ENCODE data around the gene ATP8A2. TPM values are rescaled to one million over a fixed set of nuclear protein-coding genes. Genes with fewer than 3 reads are reported as not detected.
A peak's percentile ranks its signal among the peaks of the same experiment; 100 is the strongest.

Gene ATP8A2
- total and polyA plus RNA-seq, 10 of the 15 experiments (the other 5 are each of a cell fraction or from before 2014, with no cell fraction given), result 0.01 to 0.04 (median 0.04) TPM; not detected in 7

DNA sequence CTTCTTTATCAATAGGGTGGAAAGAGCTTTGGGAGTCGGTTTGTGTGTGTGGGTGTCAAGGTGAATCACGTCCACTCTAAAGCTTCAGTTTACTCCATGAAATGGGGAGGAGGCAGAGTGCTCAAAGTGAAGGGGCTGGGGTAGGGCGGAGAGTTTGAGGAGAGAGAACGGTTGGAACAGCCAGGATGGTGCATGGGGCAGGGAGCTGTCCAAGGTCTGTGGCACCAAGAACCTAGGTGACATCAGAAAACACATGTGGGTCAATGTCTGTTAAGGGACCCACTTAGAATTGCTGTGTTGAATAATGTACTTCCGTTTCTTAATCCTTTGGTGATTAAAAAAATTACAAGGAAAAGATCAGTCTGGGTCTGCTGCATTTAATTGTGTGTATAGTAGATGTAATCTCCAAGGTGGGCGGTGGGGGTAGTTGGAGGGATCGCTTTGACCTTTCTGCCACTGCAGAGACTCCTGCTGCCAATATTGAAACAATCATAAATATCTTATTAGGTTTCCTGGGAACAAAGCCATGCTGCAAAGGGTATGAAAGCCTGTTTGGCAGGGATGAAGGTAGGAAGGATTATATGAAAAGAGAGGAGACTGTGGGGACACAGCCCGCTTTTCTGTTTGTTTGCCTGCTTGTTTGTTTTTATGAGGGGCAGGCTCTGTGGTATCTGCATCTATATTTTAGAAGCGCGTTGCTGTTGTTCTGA, 122.3 kb downstream of the ATP8A2 start:
- POLR2A ChIA-PET, result no interaction called here
- intact Hi-C loops (cut with micrococcal nuclease; ENCODE audit: unreplicated experiment) (no loop called here), in situ Hi-C loops (cut with MboI) (no loop called here)
- RAD21 ChIA-PET (ENCODE audit: unreplicated experiment), result no interaction called here
- H3K27ac ChIP-seq (ENCODE audit: control insufficient read depth, insufficient read depth), result no peak overlapping the region
- no peaks in the 10 kb centered on the region for H4K20me1 ChIP-seq (ENCODE audit: control insufficient read depth, insufficient read depth)
- FAIRE-seq (no peak), ATAC-seq (no peak), DNase-seq (ENCODE audit: low read depth, low spot score) (no peak)
- no peak overlapping the region for H3K9ac ChIP-seq (ENCODE audit: control insufficient read depth, insufficient read depth, low read length)
- CTCF ChIA-PET, result no interaction called here
- no peak overlapping the region for H3K4me3 ChIP-seq
- BruUV-seq (replicated peaks), result no TSS peak
- no peak overlapping the region for H2AFZ ChIP-seq (ENCODE audit: control insufficient read depth, low read depth, low read length)
- no peaks in the 10 kb centered on the region for H3K27me3 ChIP-seq (replicated peaks in 1 of 2; ENCODE audit: control insufficient read depth in 2 of 2, insufficient read depth in 2 of 2, low read length in 1 of 2)
- WGBS (ENCODE audit: insufficient coverage, insufficient replicate concordance, low lambda C conversion rate, missing lambda C conversion rate), result 40% methylated on average over 10 of the region's 10 CpGs
- no peaks in the 10 kb centered on the region for H3K36me3 ChIP-seq (ENCODE audit: control insufficient read depth in 2 of 2, insufficient read depth in 2 of 2, low read length in 1 of 2)
- H3K79me2 ChIP-seq (ENCODE audit: control insufficient read depth, insufficient read depth, low read length), result no peaks in the 10 kb centered on the region
- no peak overlapping the region for H3K4me2 ChIP-seq (ENCODE audit: control insufficient read depth, insufficient read depth)
- no peaks in the 10 kb centered on the region for H3K4me1 ChIP-seq (ENCODE audit: control insufficient read depth, insufficient read depth, low read length)
- no peaks in the 10 kb centered on the region for H3K9me3 ChIP-seq (replicated peaks; ENCODE audit: control insufficient read depth, insufficient read depth, low read length)
- TF ChIP-seq, protein P1, sequence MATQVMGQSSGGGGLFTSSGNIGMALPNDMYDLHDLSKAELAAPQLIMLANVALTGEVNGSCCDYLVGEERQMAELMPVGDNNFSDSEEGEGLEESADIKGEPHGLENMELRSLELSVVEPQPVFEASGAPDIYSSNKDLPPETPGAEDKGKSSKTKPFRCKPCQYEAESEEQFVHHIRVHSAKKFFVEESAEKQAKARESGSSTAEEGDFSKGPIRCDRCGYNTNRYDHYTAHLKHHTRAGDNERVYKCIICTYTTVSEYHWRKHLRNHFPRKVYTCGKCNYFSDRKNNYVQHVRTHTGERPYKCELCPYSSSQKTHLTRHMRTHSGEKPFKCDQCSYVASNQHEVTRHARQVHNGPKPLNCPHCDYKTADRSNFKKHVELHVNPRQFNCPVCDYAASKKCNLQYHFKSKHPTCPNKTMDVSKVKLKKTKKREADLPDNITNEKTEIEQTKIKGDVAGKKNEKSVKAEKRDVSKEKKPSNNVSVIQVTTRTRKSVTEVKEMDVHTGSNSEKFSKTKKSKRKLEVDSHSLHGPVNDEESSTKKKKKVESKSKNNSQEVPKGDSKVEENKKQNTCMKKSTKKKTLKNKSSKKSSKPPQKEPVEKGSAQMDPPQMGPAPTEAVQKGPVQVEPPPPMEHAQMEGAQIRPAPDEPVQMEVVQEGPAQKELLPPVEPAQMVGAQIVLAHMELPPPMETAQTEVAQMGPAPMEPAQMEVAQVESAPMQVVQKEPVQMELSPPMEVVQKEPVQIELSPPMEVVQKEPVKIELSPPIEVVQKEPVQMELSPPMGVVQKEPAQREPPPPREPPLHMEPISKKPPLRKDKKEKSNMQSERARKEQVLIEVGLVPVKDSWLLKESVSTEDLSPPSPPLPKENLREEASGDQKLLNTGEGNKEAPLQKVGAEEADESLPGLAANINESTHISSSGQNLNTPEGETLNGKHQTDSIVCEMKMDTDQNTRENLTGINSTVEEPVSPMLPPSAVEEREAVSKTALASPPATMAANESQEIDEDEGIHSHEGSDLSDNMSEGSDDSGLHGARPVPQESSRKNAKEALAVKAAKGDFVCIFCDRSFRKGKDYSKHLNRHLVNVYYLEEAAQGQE (IDR thresholded peaks at IDR 0.05; ENCODE audit: low read depth, low read length), result peak; percentile 73; the same call in 1 of the 2 replicates
- no peak for TF ChIP-seq POU2F2 (IDR thresholded peaks at IDR 0.05; ENCODE audit: borderline replicate concordance, low read depth, low read length)
- SMC1A ChIA-PET (ENCODE audit: uncharacterized antibody, unreplicated experiment), result no interaction called here

Data from GM12878 (cell line).